Right atrium auricular region (tissue), 2 donors: ENCODE measurements around the gene FDPS. TPM values are rescaled to one million over a fixed set of nuclear protein-coding genes. Genes with fewer than 3 reads are reported as not detected.

Source experiments
- DNase-seq: peaks from one replicate; pipeline ENCODE4 v3.0.0-alpha.2; 2019; ENCODE audit warnings: low spot score
- H3K27ac ChIP-seq, 2 donors: fragments of 200-600 bp; sonication (generic); 1 replicate in 1 of 2; 2 replicates in 1 of 2; pipeline ENCODE4 v1.5.1; 2016 to 2019
- H3K27me3 ChIP-seq, 2 donors: fragments of 200-600 bp; sonication (generic); one replicate each; pipeline versions ENCODE4 v1.5.1 to v1.6.0; 2017 to 2019
- H3K36me3 ChIP-seq: fragments of 200-600 bp; sonication (generic); one replicate; pipeline ENCODE4 v1.5.1; 2016
- H3K4me1 ChIP-seq, 2 donors: fragments of 200-600 bp; sonication (generic); one replicate each; pipeline versions ENCODE4 v1.5.1 to v1.6.0; 2017 to 2019
- H3K4me3 ChIP-seq, 2 donors: fragments of 200-600 bp; sonication (generic); 1 replicate in 1 of 2; 2 replicates in 1 of 2; pipeline ENCODE4 v1.5.1; 2017 to 2019; ENCODE audit warnings: mild to moderate bottlenecking in 1 of 2, moderate library complexity in 1 of 2
- H3K9me3 ChIP-seq, 2 donors: fragments of 200-600 bp; sonication (generic); one replicate each; pipeline ENCODE4 v1.5.1; 2019
- total RNA-seq, 2 donors: library from RNA; depleted of rRNA; stranded (reverse); fragments of >200 nt; gene quantifications; one replicate each; pipeline ENCODE4 v1.1.0, GENCODE V29; 2016
- TF ChIP-seq, protein P1 (sequence below), 2 donors: fragments of 200-600 bp; sonication (generic); IDR thresholded peaks; one replicate each; pipeline ENCODE4 v1.5.1; 2019; ENCODE audit warnings: antibody characterized with exemption in 2 of 2

FDPS gene
- total RNA-seq, 2 donors from 2014 or later, result 65.3 to 73.1 TPM

GRCh38 chr1:155293086-155293749 lies 15.4 kb upstream of the FDPS start:
- Histone ChIP-seq H3K27ac (no peak overlapping the region), H3K4me1 (peaks cover 0 to 7% of the 10 kb centered on the region in 2 donors), H3K9me3 (no peaks in the 10 kb centered on the region), H3K36me3 (no peaks in the 10 kb centered on the region), H3K4me3 (no peak overlapping the region), H3K27me3 (peaks cover 0 to 10% of the 10 kb centered on the region in 2 donors)
- TF ChIP-seq, protein P1, sequence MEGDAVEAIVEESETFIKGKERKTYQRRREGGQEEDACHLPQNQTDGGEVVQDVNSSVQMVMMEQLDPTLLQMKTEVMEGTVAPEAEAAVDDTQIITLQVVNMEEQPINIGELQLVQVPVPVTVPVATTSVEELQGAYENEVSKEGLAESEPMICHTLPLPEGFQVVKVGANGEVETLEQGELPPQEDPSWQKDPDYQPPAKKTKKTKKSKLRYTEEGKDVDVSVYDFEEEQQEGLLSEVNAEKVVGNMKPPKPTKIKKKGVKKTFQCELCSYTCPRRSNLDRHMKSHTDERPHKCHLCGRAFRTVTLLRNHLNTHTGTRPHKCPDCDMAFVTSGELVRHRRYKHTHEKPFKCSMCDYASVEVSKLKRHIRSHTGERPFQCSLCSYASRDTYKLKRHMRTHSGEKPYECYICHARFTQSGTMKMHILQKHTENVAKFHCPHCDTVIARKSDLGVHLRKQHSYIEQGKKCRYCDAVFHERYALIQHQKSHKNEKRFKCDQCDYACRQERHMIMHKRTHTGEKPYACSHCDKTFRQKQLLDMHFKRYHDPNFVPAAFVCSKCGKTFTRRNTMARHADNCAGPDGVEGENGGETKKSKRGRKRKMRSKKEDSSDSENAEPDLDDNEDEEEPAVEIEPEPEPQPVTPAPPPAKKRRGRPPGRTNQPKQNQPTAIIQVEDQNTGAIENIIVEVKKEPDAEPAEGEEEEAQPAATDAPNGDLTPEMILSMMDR (IDR thresholded peaks at IDR 0.05), result no peak
- no peak for DNase-seq

- peaks cover 0 to 7% of the 10 kb centered on the region in 2 donors for H3K4me1 ChIP-seq
- H3K9me3 ChIP-seq, result no peaks in the 10 kb centered on the region
- TF ChIP-seq, protein P1 (IDR thresholded peaks at IDR 0.05), result no peak
- H3K36me3 ChIP-seq, result no peaks in the 10 kb centered on the region
- peak overlapping the region in 1 of 2 donors; percentile 18 for H3K4me3 ChIP-seq
- DNase-seq, result no peak
- peaks cover 0 to 10% of the 10 kb centered on the region in 2 donors for H3K27me3 ChIP-seq
- no peak overlapping the region for H3K27ac ChIP-seq
These were observed 14.0 kb upstream of the FDPS start for GRCh38 chr1:155294520-155295182.

DNA sequence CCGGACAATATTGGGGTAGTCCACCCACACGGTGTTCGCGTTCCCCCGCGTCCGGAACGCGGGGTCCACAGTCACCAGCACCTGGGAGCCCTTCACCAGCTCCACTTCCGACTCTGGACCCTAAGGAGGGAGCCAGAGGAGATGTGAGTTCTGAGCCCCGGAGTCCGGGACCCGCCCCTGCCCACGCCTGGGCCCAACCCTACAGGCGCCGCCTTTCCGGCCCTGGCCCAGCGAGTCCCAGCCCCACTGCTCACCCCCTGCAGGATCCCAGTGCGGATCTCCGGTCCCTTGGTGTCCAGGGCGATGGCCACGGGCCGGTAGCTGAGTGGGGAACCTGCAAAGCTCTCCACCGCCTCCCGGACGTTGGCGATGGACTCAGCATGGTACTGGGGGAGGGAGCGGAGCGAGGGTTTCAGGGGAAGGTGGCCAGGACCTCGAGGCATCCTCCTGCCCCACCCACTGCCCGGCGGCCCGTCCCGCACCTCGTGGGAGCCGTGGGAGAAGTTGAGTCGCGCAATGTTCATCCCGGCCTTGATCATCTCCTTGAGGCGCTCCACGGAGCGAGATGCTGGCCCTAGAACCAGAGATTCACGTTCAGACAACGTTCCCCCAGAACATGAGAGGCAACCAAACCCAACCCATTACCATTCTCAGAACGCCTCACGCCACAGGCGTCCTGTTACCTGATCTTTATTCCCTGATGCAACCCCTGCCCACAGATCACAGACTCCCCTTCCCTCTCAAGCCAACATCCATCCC lies 13.3 kb upstream of the FDPS start:
- DNase-seq, result no peak
- H3K27ac ChIP-seq, result no peak overlapping the region
- H3K4me1 ChIP-seq, result peaks cover 0 to 7% of the 10 kb centered on the region in 2 donors
- H3K9me3 ChIP-seq, result no peaks in the 10 kb centered on the region
- peak overlapping the region in 1 of 2 donors; percentile 18 for H3K4me3 ChIP-seq
- peaks cover 0 to 10% of the 10 kb centered on the region in 2 donors for H3K27me3 ChIP-seq
- TF ChIP-seq, protein P1 (IDR thresholded peaks at IDR 0.05), result no peak
- no peaks in the 10 kb centered on the region for H3K36me3 ChIP-seq

GRCh38 chr1:155295942-155296267 lies 12.8 kb upstream of the FDPS start:
- peaks cover 0 to 7% of the 10 kb centered on the region in 2 donors for H3K4me1 ChIP-seq
- H3K27me3 ChIP-seq, result peaks cover 0 to 10% of the 10 kb centered on the region in 2 donors

GRCh38 chr1:155296661-155297060 lies 12.0 kb upstream of the FDPS start:
- no peaks in the 10 kb centered on the region for H3K9me3 ChIP-seq
- no peaks in the 10 kb centered on the region for H3K36me3 ChIP-seq
- peaks cover 0 to 7% of the 10 kb centered on the region in 2 donors for H3K4me1 ChIP-seq
- peaks cover 0 to 10% of the 10 kb centered on the region in 2 donors for H3K27me3 ChIP-seq
- no peak overlapping the region for H3K27ac ChIP-seq
- TF ChIP-seq, protein P1 (IDR thresholded peaks at IDR 0.05), result no peak
- DNase-seq, result no peak
- no peak overlapping the region for H3K4me3 ChIP-seq

More at GRCh38 chr1:155295942-155296267, 12.8 kb upstream of the FDPS start:
- no peaks in the 10 kb centered on the region for H3K9me3 ChIP-seq
- H3K4me3 ChIP-seq, result no peak overlapping the region
- TF ChIP-seq, protein P1 (IDR thresholded peaks at IDR 0.05), result no peak
- H3K27ac ChIP-seq, result no peak overlapping the region
- no peaks in the 10 kb centered on the region for H3K36me3 ChIP-seq
- no peak for DNase-seq
